Activated B cell treated with CpG ODN at 0.5 μM for 24 hours (primary cell): ENCODE results near the gene LCP2. TPM values are rescaled to one million over a fixed set of nuclear protein-coding genes. Genes with fewer than 3 reads are reported as not detected.

Source experiments
- ATAC-seq: fragments of 200-7000 bp; cut with Tn5 transposase; one replicate; pipeline ENCODE4 v1.10.0; 2021; ENCODE audit warnings: low read depth, mild to moderate bottlenecking, moderate library complexity
- CTCF ChIA-PET: fragments of 350-600 bp; sonication (Branson Sonifier 250); formaldehyde crosslinking; loops from one replicate; lab custom pipeline; 2021; ENCODE audit warnings: antibody characterized with exemption; lab: Charles Lee
- POLR2A ChIA-PET: fragments of 350-600 bp; sonication (Branson Sonifier 250); formaldehyde crosslinking; loops from one replicate; lab custom pipeline; 2021; ENCODE audit warnings: antibody characterized with exemption; lab: Charles Lee
- DNase-seq: peaks from one replicate; pipeline ENCODE4 v3.0.0; 2022
- H3K27ac Mint-ChIP-seq: one replicate; pipeline ENCODE4 v1.8.0; 2020; ENCODE audit warnings: mixed read lengths
- H3K27me3 Mint-ChIP-seq: one replicate; pipeline ENCODE4 v1.8.0; 2021; ENCODE audit warnings: mixed read lengths
- H3K36me3 Mint-ChIP-seq: one replicate; pipeline ENCODE4 v1.8.0; 2021; ENCODE audit warnings: low read depth, mixed read lengths
- H3K4me1 Mint-ChIP-seq: one replicate; pipeline ENCODE4 v1.8.0; 2021; ENCODE audit warnings: mixed read lengths
- H3K4me3 Mint-ChIP-seq: one replicate; pipeline ENCODE4 v1.8.0; 2020; ENCODE audit warnings: mild to moderate bottlenecking, mixed read lengths
- H3K9me3 Mint-ChIP-seq: one replicate; pipeline ENCODE4 v1.8.0; 2020; ENCODE audit warnings: mixed read lengths
- CTCF ChIP-seq: fragments of 200-600 bp; IDR thresholded peaks from one replicate; pipeline ENCODE4 v1.8.0; 2022; ENCODE audit warnings: antibody characterized with exemption, mild to moderate bottlenecking
- intact Hi-C: fragments of 100-400 bp; cut with micrococcal nuclease; formaldehyde crosslinking; loops from one replicate; pipeline ENCODE4 v1.15.1; 2024
- total RNA-seq: library from RNA; stranded (reverse); gene quantifications from 2 replicates; pipeline ENCODE4 v1.2.3, GENCODE V29; 2022

Gene LCP2
- total RNA-seq, 1 donor from 2014 or later, result 8.5 TPM

DNA sequence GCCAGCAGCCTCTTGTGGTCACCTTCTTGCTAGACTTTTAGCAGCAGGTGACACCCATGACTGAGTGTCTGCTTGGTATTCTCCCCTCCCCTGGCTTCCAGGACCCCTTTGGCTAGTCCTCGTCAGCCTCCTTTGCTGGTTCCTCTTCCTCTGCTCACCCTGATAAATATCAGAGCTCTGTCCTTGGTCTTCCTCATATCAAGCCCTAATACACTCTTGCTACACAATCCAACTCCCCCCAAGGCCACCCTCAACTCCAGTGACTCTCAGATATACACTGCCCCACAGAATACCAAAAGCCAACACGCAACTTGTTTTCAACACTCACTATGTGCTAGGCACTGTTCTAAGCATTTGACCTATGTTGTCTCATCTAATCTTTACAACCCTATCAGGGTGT is 30.3 kb upstream of the LCP2 start:
- Mint-ChIP-seq H3K36me3 (no peaks in the 10 kb centered on the region), H3K4me1 (peaks cover 10% of the 10 kb centered on the region), H3K9me3 (no peaks in the 10 kb centered on the region), H3K27ac (no peak overlapping the region), H3K27me3 (no peaks in the 10 kb centered on the region), H3K4me3 (no peak overlapping the region)
- no peak for TF ChIP-seq CTCF
- intact Hi-C loops, result no loop called here
- DNase-seq (no peak), ATAC-seq (no peak)
- ChIA-PET POLR2A (interaction anchor here (0.8 to 1.4 kb wide), 6 partner anchors 11 to 52 kb away, joined by 3 to 5 read pairs (median 4); partner anchors contain the start of gene LCP2), CTCF (interaction anchor here (0.8 to 1.5 kb wide), 5 partner anchors 11 to 60 kb away, joined by 3 to 7 read pairs (median 4); no protein-coding TSS in a partner anchor)

GRCh38 chr5:170327168-170327567 is 29.6 kb upstream of the LCP2 start:
- TF ChIP-seq CTCF, result no peak
- intact Hi-C loops, result no loop called here
- Mint-ChIP-seq H3K27ac (no peak overlapping the region), H3K4me3 (no peak overlapping the region), H3K9me3 (no peaks in the 10 kb centered on the region), H3K27me3 (no peaks in the 10 kb centered on the region), H3K36me3 (no peaks in the 10 kb centered on the region), H3K4me1 (peaks cover 10% of the 10 kb centered on the region)
- ChIA-PET POLR2A (interaction anchor here (0.8 to 1.4 kb wide), 7 partner anchors 12 to 51 kb away, joined by 3 to 4 read pairs (median 4); partner anchors contain the start of gene LCP2), CTCF (interaction anchor here (0.7 to 1.5 kb wide), 4 partner anchors 11 to 60 kb away, joined by 3 to 7 read pairs (median 5); no protein-coding TSS in a partner anchor)
- ATAC-seq (no peak), DNase-seq (no peak)

- no peak for DNase-seq
- no peak overlapping the region for H3K27ac Mint-ChIP-seq
- ChIA-PET POLR2A (interaction anchor here (1.1 kb wide), 1 partner anchor 13 kb away, joined by 4 read pairs; no protein-coding TSS in a partner anchor), CTCF (interaction anchor here (1.2 kb wide), 1 partner anchor 19 kb away, joined by 3 read pairs; no protein-coding TSS in a partner anchor)
- H3K9me3 Mint-ChIP-seq, result no peaks in the 10 kb centered on the region
- H3K4me1 Mint-ChIP-seq, result peaks cover 2% of the 10 kb centered on the region
- no peaks in the 10 kb centered on the region for H3K36me3 Mint-ChIP-seq
- peaks cover 1% of the 10 kb centered on the region for H3K27me3 Mint-ChIP-seq
- no peak for ATAC-seq
- no peak overlapping the region for H3K4me3 Mint-ChIP-seq
- intact Hi-C loops, result no loop called here
- TF ChIP-seq CTCF, result no peak
Measured at GRCh38 chr5:170319301-170319700, 21.7 kb upstream of the LCP2 start.

DNA sequence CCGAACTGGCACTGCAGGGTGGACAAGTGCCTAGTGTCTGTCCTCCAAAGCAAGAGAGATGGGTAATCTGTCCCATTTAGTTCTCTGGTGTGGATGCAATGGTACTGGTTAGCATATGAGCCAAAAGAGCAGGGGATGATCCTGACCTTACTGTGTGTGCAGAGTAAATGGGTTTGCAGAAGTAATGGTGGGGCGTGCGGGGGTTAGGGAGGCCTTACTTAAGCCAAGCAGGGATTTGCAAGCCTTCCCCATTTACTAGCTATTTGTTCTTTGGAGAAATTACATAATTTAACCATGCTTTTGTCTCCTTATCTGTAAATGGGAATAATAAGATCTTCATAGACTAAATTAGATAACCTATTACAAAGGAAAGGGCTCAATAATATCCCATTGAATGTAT is 19.9 kb upstream of the LCP2 start:
- POLR2A ChIA-PET, result no interaction called here
- DNase-seq (no peak), ATAC-seq (no peak)
- CTCF ChIA-PET, result no interaction called here
- H3K36me3 Mint-ChIP-seq, result no peaks in the 10 kb centered on the region
- TF ChIP-seq CTCF, result no peak
- H3K4me1 Mint-ChIP-seq, result peaks cover 10% of the 10 kb centered on the region
- H3K4me3 Mint-ChIP-seq, result no peak overlapping the region
- no peak overlapping the region for H3K27ac Mint-ChIP-seq
- no peaks in the 10 kb centered on the region for H3K9me3 Mint-ChIP-seq
- H3K27me3 Mint-ChIP-seq, result peaks cover 1% of the 10 kb centered on the region
- intact Hi-C loops, result no loop called here

DNA sequence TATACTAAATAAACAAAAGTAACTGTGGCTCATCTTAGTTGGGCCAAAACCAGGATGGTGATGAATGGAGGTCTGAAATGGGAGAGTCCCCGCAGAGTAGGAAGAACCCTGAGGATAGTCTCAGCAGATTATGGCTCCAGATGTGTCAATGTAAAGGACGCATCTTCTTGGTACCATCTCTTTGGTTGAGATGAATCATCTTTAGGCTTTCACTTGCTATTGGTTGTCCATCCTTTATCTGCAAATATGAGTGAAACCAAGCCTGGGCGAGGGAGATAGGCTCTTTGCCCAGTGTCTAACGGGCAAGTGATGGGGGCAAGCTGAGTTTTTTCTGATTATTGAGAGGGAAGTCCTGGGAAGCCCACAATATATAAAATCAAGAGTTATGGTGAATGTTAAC is 19.4 kb upstream of the LCP2 start:
- Mint-ChIP-seq H3K27me3 (peaks cover 1% of the 10 kb centered on the region), H3K4me3 (no peak overlapping the region), H3K9me3 (no peaks in the 10 kb centered on the region), H3K36me3 (no peaks in the 10 kb centered on the region), H3K27ac (no peak overlapping the region), H3K4me1 (peaks cover 13% of the 10 kb centered on the region)
- TF ChIP-seq CTCF, result no peak
- DNase-seq (no peak), ATAC-seq (no peak)
- ChIA-PET POLR2A (interaction anchor here (0.7 kb wide), 1 partner anchor 14 kb away, joined by 3 read pairs; no protein-coding TSS in a partner anchor), CTCF (no interaction called here)
- intact Hi-C loops, result no loop called here
